Neuron (in vitro differentiated cells): Measurements from ENCODE around the gene NXNL1.
A peak's percentile ranks its signal among the peaks of the same experiment; 100 is the strongest.
"Not testable (repeated sequence)": the region's sequence is repeated elsewhere in the genome, so short reads cannot be mapped to it uniquely, and the experiment has no call there.

Experiments
- H2AFZ ChIP-seq: one replicate; pipeline ENCODE4 v1.6.1; 2013; ENCODE audit warnings: low read depth, mild to moderate bottlenecking, inconsistent platforms, low read length, moderate library complexity
- H3K27me3 ChIP-seq: one replicate; pipeline ENCODE4 v1.6.1; 2013; ENCODE audit warnings: low read length; ENCODE audit not compliant: insufficient read depth
- H3K36me3 ChIP-seq: one replicate; pipeline ENCODE4 v1.6.1; 2013; ENCODE audit warnings: low read length; ENCODE audit not compliant: insufficient read depth
- H3K4me1 ChIP-seq: one replicate; pipeline ENCODE4 v1.6.1; 2013; ENCODE audit warnings: low read length; ENCODE audit not compliant: insufficient read depth
- H3K4me3 ChIP-seq: 2 replicates; pipeline ENCODE4 v1.5.1; 2013; ENCODE audit warnings: mild to moderate bottlenecking, low read length, moderate library complexity
- H3K9me3 ChIP-seq: one replicate; pipeline ENCODE4 v1.6.1; 2013; ENCODE audit warnings: low read length

The NXNL1 gene

GRCh38 chr19:17479325-17479791, 18.6 kb upstream of the NXNL1 start:
- H3K4me1 ChIP-seq = peaks cover 8% of the 10 kb centered on the region

GRCh38 chr19:17475541-17476115, 14.9 kb upstream of the NXNL1 start:
- Histone ChIP-seq H3K4me1 (peaks cover 16% of the 10 kb centered on the region), H3K27me3 (no peaks in the 10 kb centered on the region), H3K9me3 (no peaks in the 10 kb centered on the region), H3K36me3 (no peaks in the 10 kb centered on the region), H3K4me3 (no peak overlapping the region), H2AFZ (no peak overlapping the region)

More at GRCh38 chr19:17479325-17479791, 18.6 kb upstream of the NXNL1 start:
- H2AFZ ChIP-seq = no peak overlapping the region
- H3K4me3 ChIP-seq = no peak overlapping the region
- H3K27me3 ChIP-seq = no peaks in the 10 kb centered on the region
- no peaks in the 10 kb centered on the region for H3K9me3 ChIP-seq
- H3K36me3 ChIP-seq = no peaks in the 10 kb centered on the region

- H3K36me3 ChIP-seq, H3K4me3 ChIP-seq, H3K27me3 ChIP-seq, H3K9me3 ChIP-seq, H2AFZ ChIP-seq: not testable (repeated sequence)
- peaks cover 16% of the 10 kb centered on the region for H3K4me1 ChIP-seq
These were observed 14.3 kb upstream of the NXNL1 start for GRCh38 chr19:17475011-17475540.

- H3K27me3 ChIP-seq = peaks cover 5% of the 10 kb centered on the region
- no peaks in the 10 kb centered on the region for H3K9me3 ChIP-seq
- no peak overlapping the region for H3K4me3 ChIP-seq
- H2AFZ ChIP-seq = no peak overlapping the region
- peaks cover 19% of the 10 kb centered on the region for H3K4me1 ChIP-seq
- H3K36me3 ChIP-seq = no peaks in the 10 kb centered on the region
These were observed 12.3 kb upstream of the NXNL1 start for GRCh38 chr19:17473041-17473440.

- H2AFZ ChIP-seq = no peak overlapping the region
- H3K4me1 ChIP-seq = peaks cover 19% of the 10 kb centered on the region
- H3K9me3 ChIP-seq = no peaks in the 10 kb centered on the region
- H3K36me3 ChIP-seq = no peaks in the 10 kb centered on the region
- peaks cover 5% of the 10 kb centered on the region for H3K27me3 ChIP-seq
- peak overlapping the region; percentile 66 for H3K4me3 ChIP-seq
These were observed 10.8 kb upstream of the NXNL1 start for GRCh38 chr19:17471410-17472125.

GRCh38 chr19:17470068-17470841, 9.5 kb upstream of the NXNL1 start, which contains the start of gene SLC27A1:
Gene SLC27A1 (plus strand): TSS chr19:17470524. CDS start chr19:17470541, 17 bp downstream.
- Histone ChIP-seq H3K36me3 (no peaks in the 10 kb centered on the region), H3K4me3 (peak within 1 kb of the TSS; percentile 66), H2AFZ (peak within 1 kb of the TSS; percentile 72), H3K9me3 (no peaks in the 10 kb centered on the region), H3K4me1 (peaks cover 19% of the 10 kb centered on the region), H3K27me3 (peaks cover 5% of the 10 kb centered on the region)

- H3K4me3 ChIP-seq = peak overlapping the region; percentile 66
These were observed 8.8 kb upstream of the NXNL1 start for GRCh38 chr19:17469481-17470067.

GRCh38 chr19:17469092-17469480, 8.4 kb upstream of the NXNL1 start:
- H3K9me3 ChIP-seq = no peaks in the 10 kb centered on the region
- H3K4me3 ChIP-seq = peak overlapping the region; percentile 66
- no peaks in the 10 kb centered on the region for H3K36me3 ChIP-seq
- H3K27me3 ChIP-seq = peaks cover 9% of the 10 kb centered on the region
- H3K4me1 ChIP-seq = peaks cover 19% of the 10 kb centered on the region
- H2AFZ ChIP-seq = peak overlapping the region; percentile 69

More at GRCh38 chr19:17469481-17470067, 8.8 kb upstream of the NXNL1 start:
- Histone ChIP-seq H3K9me3 (no peaks in the 10 kb centered on the region), H3K36me3 (no peaks in the 10 kb centered on the region), H2AFZ (peak overlapping the region; percentile 69), H3K27me3 (peaks cover 7% of the 10 kb centered on the region), H3K4me1 (peaks cover 19% of the 10 kb centered on the region)

GRCh38 chr19:17468302-17469091, 7.8 kb upstream of the NXNL1 start:
- Histone ChIP-seq H3K4me1 (peaks cover 19% of the 10 kb centered on the region), H3K27me3 (peaks cover 9% of the 10 kb centered on the region), H3K4me3 (peak overlapping the region; percentile 66), H2AFZ (peak overlapping the region; percentile 69), H3K9me3 (no peaks in the 10 kb centered on the region), H3K36me3 (no peaks in the 10 kb centered on the region)

- no peaks in the 10 kb centered on the region for H3K36me3 ChIP-seq
- no peak overlapping the region for H3K4me3 ChIP-seq
- H3K4me1 ChIP-seq = peaks cover 19% of the 10 kb centered on the region
- no peaks in the 10 kb centered on the region for H3K9me3 ChIP-seq
- no peak overlapping the region for H2AFZ ChIP-seq
- peaks cover 9% of the 10 kb centered on the region for H3K27me3 ChIP-seq
These were observed 7.0 kb upstream of the NXNL1 start for GRCh38 chr19:17467471-17468301.

GRCh38 chr19:17466487-17466850, 5.7 kb upstream of the NXNL1 start:
- Histone ChIP-seq H3K4me1 (peaks cover 16% of the 10 kb centered on the region), H3K36me3 (no peaks in the 10 kb centered on the region), H3K4me3 (no peak overlapping the region), H3K9me3 (no peaks in the 10 kb centered on the region), H3K27me3 (peaks cover 9% of the 10 kb centered on the region), H2AFZ (no peak overlapping the region)
